LNCAP (cell line): ENCODE measurements around the gene ASIC5.

ENCODE experiments used
- CTCF ChIP-seq: fragments of 450-650 bp; IDR thresholded peaks from 2 replicates; pipeline ENCODE4 v1.5.1; 2017; ENCODE audit warnings: mild to moderate bottlenecking

Gene ASIC5

GRCh38 chr4:155866177-155866576, at the start of gene ASIC5:
Gene ASIC5, minus strand, starts transcription at chr4:155866277. Its CDS starts 51 bp downstream, at chr4:155866226.
- no peak for TF ChIP-seq CTCF

- TF ChIP-seq CTCF, result no peak
These were observed 48.7 kb upstream of the ASIC5 start for GRCh38 chr4:155914782-155915181.

- no peak for TF ChIP-seq CTCF
These were observed 45.8 kb upstream of the ASIC5 start for GRCh38 chr4:155911905-155912304.

- TF ChIP-seq CTCF, result no peak
These were observed 43.6 kb upstream of the ASIC5 start for GRCh38 chr4:155909615-155910226.

GRCh38 chr4:155908187-155909139, 42.4 kb upstream of the ASIC5 start:
- TF ChIP-seq CTCF, result no peak

- no peak for TF ChIP-seq CTCF
These were observed 41.5 kb upstream of the ASIC5 start for GRCh38 chr4:155907556-155907955.

- no peak for TF ChIP-seq CTCF
These were observed 40.6 kb upstream of the ASIC5 start for GRCh38 chr4:155906554-155907247.
